ENCODE data around the gene MCHR1. TPM values are rescaled to one million over a fixed set of nuclear protein-coding genes. Genes with fewer than 3 reads are reported as not detected.
"Not testable (repeated sequence)": the region's sequence is repeated elsewhere in the genome, so short reads cannot be mapped to it uniquely, and the experiment has no call there.

MCHR1 gene
- 0.62 TPM for polyA plus RNA-seq (2013, experiment 1 of 2; ENCODE audit: insufficient read length)
- polyA plus RNA-seq (2013, experiment 2 of 2; ENCODE audit: insufficient read length), result 0.79 TPM

DNA sequence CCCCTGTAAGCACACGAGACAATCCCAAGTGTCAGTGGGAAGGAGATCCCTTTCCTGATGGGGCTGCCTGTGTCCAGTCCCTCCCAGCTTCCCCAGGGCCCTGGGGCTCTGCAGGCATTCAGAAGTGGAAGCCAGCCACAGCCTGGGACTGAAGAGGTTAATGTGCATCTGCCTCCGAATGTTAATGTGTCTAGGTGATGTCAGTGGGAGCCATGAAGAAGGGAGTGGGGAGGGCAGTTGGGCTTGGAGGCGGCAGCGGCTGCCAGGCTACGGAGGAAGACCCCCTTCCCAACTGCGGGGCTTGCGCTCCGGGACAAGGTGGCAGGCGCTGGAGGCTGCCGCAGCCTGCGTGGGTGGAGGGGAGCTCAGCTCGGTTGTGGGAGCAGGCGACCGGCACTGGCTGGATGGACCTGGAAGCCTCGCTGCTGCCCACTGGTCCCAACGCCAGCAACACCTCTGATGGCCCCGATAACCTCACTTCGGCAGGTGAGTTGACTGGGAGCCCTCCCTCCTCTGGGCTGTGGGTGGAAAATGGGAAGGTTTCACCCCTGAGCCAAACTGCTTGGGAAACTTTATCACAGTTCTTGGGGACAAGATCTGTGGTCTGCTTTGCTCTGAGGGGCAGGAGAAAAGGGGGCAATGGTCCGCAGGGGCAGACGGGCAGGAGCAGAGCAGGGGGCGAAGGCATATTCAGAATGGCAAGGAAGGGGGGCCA, at the start of gene MCHR1:
Gene MCHR1 (plus strand): TSS at position 236 of the 715 bp plus-strand sequence. CDS start 169 bp downstream, at position 405.
- no peak for DNase-seq

DNA sequence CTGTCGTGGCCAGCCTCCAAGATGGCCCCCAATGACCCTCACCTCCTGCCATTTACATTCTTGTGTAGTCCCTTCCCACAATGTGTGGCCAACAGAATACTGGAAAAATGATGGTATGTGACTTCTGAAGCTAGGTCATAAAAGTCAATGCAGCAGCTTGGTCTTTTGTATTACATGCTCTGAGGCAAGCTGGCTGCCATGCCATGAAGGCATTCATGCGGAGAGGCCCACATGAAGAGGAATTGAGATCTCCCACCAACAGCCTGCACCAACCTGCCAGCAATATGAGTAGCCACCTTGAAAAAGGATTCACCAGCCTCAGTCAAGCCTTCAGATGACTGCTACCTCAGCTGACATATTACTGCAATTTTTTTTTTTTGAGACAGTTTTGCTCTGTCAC, 47.4 kb upstream of the MCHR1 start:
- DNase-seq, result no peak

DNA sequence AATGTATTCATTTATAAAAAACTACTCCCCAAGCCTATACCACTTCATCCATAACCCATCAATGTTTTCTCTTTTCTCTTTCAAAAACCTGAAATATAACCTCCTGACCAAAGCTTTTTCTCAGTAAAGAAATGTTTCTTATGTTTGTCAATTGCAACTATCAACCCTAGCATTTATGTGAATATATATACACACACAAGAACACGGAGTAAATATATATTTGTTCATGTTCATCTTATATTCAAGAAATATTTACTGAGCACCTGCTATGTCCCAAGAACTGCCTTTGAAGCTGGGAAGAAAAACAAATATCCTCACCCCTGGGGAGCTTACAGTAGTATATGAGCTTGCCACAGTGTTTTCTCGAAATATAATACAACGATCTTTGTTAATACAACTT, 46.2 kb upstream of the MCHR1 start:
- no peak for DNase-seq

DNA sequence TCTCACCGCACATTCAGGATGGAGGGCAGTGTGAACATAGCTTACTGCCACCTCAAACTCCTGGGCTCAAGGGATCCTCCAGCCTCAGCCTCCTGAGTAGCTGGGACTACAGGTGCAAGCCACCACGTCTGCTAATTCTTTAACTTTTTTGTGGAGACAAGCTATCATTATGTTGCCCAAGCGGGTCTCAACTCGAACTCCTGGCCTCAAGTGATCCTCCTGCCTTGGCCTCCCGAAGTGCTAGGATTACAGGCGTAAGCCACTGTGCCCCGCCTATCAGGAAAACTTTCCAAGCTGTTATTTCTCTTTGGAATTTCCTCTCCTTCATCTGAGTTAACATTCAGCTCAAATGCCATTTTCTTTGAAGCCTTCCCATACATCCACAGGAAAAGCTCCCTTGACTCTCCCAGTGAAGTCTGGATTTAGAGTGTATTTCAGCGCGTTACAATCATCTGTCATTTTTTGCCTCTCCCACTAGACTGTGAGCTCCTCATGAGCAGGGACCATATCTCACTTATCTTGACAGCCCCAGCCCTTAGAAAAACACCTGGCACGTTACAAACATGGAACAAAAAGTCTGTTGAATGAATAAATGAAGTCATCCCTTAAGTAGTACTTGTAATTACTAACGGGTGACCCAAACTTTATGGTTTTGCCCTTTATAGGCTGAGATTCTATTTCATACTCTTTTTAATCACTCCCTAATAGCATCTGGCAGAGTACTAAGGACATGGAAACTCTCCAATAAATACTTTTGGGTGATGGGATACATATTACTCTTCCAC, 45.0 kb upstream of the MCHR1 start:
- no peak for DNase-seq

GRCh38 chr22:40635043-40635939, 44.0 kb upstream of the MCHR1 start:
- DNase-seq, result peak; percentile 40

- DNase-seq, result no peak
These were observed 43.3 kb upstream of the MCHR1 start for GRCh38 chr22:40635940-40636379.

GRCh38 chr22:40636380-40637182, 42.7 kb upstream of the MCHR1 start, which contains the start of gene MRTFA:
Gene MRTFA, minus strand, starts transcription at chr22:40636719.
- peak; percentile 100 for DNase-seq

DNA sequence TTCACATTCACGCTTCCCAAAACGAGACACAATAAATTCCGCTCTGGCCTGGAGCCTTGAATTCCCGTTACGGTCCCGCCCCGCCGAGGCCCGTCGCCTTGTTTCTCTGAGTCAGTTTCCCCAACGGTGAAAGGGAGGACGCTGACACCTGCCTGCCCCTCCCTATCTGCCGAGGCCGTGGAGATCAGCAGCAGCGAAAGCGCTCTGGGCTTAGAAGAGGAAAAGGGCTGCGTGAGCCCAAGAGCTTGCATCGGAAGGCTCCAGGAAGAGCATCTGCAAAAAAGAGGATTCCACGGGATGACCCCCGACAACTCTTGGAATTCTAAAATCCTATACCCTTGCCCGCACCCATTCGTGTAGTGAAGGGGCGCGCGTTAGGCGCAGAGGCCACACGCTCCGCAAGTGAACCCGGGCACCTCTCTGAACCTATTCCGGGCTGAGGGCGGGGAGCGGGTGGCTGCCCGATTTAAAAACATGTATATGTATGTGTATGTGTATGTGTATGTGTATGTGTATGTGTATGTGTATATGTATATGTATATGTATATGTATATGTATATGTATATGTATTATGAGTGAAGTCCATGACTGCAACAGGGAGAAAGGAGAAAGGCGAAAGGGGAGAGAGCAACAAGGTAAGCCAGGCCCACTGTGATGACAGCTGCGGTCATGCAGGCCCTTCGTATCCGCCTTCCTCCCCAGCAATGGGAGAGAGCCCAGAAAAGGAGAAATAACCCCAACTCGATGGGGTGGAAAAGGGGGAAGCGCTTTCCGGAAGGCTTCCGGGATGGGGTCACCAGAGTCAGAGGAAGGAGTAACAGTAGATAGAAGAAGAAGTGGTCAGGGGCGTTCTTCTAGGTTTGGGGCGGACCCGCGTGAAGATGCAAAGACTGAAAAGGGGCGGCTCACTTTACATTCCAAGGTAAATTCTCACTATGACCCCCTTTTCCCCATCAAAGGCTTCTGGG, 41.8 kb upstream of the MCHR1 start:
- DNase-seq, result no peak

- no peak for DNase-seq
These were observed 41.0 kb upstream of the MCHR1 start for GRCh38 chr22:40638261-40638660.

DNA sequence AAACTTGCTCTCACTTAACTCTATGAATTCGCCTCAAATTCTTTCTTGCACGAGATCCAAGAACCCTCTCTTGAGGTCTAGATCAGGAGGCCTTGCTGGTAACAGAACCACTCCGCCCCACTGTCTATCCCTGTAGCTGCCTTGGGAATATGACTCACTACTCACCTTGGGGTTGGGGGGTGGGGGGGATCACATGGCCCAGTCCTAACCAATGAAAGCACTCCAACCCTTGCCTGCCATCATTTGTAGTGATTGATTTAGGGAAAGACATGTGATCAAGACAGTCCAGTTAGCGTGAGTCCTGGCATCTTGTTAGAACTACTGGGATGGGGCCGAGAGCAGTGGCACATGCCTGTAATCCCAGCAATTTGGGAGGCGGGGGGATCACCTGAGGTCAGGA, 38.0 kb upstream of the MCHR1 start:
- no peak for DNase-seq

DNA sequence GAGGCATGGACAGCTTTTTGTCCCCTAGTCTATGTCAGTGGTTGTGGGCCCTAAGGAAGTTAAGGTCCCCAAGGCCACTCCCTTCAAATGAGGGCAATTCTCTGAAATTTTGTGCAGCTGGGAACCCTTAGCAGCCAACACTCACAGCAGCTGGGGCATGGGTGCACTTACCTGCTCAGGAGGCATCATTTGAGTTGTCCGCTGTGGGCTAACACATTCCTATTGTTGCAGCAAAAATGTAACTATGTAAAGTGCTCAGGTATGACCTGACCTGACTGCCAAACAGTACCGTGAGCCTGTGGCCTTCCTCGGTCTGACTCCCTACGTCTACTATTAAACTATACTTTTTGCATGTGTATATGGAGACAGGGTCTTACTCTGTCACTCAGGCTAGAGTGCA, 37.0 kb upstream of the MCHR1 start:
- no peak for DNase-seq

- no peak for DNase-seq
These were observed 33.6 kb upstream of the MCHR1 start for GRCh38 chr22:40645579-40646197.

- no peak for DNase-seq
These were observed 30.9 kb upstream of the MCHR1 start for GRCh38 chr22:40648386-40648785.

GRCh38 chr22:40651057-40651456, 28.2 kb upstream of the MCHR1 start:
- DNase-seq, result no peak

DNA sequence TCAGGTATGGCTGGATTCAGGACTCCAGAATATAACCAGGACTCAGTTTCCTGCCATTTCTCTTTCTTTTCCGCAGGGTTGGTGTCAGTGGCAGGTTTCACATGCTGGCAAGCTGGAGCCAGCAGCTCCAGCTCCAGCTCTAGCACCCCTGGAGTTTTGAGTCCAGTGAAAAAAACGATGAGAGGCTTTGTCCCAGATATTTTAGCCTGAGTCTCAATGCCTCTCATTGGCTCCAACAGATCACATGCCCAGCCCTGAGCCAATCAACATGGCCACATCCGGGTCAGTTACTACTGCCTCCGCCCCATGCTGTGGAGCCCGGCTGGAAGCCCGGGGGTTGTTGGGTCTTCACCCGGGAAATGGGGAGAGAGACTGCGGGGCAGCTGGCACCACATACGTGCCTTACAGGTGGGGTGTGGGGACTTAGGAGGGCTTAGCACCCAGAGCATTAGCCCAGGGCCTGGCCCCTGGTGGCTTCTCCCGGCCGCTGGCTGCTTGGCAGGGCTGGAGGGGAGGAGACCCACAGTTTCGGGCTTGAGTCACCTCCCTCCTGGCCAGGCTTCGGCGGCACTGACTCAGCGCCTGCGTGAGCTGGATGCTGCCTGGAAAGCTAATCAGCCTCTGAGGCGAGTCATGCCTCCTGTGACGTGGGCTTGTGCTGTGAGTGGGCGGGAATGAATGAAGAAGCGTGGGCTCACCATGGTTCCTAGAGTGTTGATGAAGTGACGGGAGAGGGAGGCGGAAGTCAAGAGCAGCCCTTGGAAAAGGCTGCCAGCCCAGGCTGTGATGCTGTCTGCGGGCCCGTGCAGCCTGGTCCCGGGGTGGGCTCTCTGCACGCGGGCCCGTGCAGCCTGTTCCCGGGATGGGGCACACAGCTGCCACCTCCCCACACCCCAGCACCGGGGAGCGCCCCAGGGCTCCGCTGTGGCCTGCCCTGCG, 27.5 kb upstream of the MCHR1 start:
- peak; percentile 99 for DNase-seq

GRCh38 chr22:40653361-40653760, 25.9 kb upstream of the MCHR1 start:
- DNase-seq, result no peak

- DNase-seq, result peak; percentile 68
These were observed 24.6 kb upstream of the MCHR1 start for GRCh38 chr22:40654522-40655167.

DNA sequence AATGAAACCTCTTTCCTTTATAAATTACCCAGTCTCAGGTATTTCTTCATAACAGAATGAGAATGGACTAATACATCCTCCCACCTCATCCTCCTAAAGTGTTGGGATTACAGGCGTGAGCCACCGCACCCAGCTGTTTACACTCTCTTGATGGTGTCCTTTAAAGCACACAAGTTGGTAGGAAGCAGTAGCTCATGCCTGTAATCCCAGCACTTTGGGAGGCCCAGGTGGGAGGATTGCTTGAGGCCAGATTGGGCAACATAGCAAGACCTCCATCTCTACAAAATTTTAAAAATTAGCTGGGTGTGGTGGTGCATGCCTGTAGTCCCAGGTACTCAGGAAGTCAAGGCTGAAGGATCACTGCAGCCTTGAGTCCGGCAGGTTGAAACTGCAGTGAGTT, 23.3 kb upstream of the MCHR1 start:
- DNase-seq, result not testable (repeated sequence)
